H9 (cell line): Measurements from ENCODE around the gene CLCN2. TPM values are rescaled to one million over a fixed set of nuclear protein-coding genes. Genes with fewer than 3 reads are reported as not detected.

ENCODE experiments used
- DNase-seq: peaks from one replicate; pipeline ENCODE4 v3.0.0-alpha.2; 2017
- H2AFZ ChIP-seq: one replicate; pipeline ENCODE4 v1.6.1; 2013; ENCODE audit warnings: mild to moderate bottlenecking, low read length, control low read depth, moderate library complexity
- H2AK5ac ChIP-seq: 2 replicates; pipeline ENCODE4 v1.6.1; 2013; ENCODE audit warnings: low read length, control low read depth, mixed read lengths; ENCODE audit not compliant: insufficient read length
- H2BK120ac ChIP-seq: one replicate; pipeline ENCODE4 v1.6.1; 2013; ENCODE audit warnings: low read depth, mild to moderate bottlenecking, low read length, control low read depth, inconsistent platforms; ENCODE audit not compliant: poor library complexity, severe bottlenecking
- H2BK12ac ChIP-seq: 2 replicates; pipeline ENCODE4 v1.6.1; 2013; ENCODE audit warnings: low read length, control low read depth, mixed read lengths, low read depth; ENCODE audit not compliant: insufficient read length
- H2BK15ac ChIP-seq: 2 replicates; pipeline ENCODE4 v1.6.1; 2013; ENCODE audit warnings: low read depth, low read length, control low read depth
- H2BK20ac ChIP-seq: one replicate; pipeline ENCODE4 v1.6.1; 2013; ENCODE audit warnings: low read depth, mild to moderate bottlenecking, low read length, control low read depth, inconsistent platforms; ENCODE audit not compliant: poor library complexity, severe bottlenecking
- H2BK5ac ChIP-seq: 2 replicates; pipeline ENCODE4 v1.6.1; 2013; ENCODE audit warnings: low read length, control low read depth, mixed read lengths; ENCODE audit not compliant: insufficient read length
- H3K14ac ChIP-seq: 2 replicates; pipeline ENCODE4 v1.6.1; 2013; ENCODE audit warnings: low read length, control low read depth; ENCODE audit not compliant: insufficient read depth
- H3K18ac ChIP-seq: 2 replicates; pipeline ENCODE4 v1.6.1; 2013; ENCODE audit warnings: low read depth, mild to moderate bottlenecking, mixed read lengths, low read length, control low read depth; ENCODE audit not compliant: insufficient read length
- H3K23ac ChIP-seq: 2 replicates; pipeline ENCODE4 v1.6.1; 2013; ENCODE audit warnings: low read length, control low read depth, mixed read lengths, low read depth; ENCODE audit not compliant: insufficient read length
- H3K23me2 ChIP-seq: 2 replicates; pipeline ENCODE4 v1.6.1; 2013; ENCODE audit warnings: low read depth, mild to moderate bottlenecking, mixed read lengths, low read length, control low read depth; ENCODE audit not compliant: insufficient read length, poor library complexity, severe bottlenecking
- H3K27ac ChIP-seq: 2 replicates; pipeline ENCODE4 v1.5.1; 2013; ENCODE audit warnings: low read length, control low read depth, mixed read lengths, low read depth; ENCODE audit not compliant: insufficient read length
- H3K27me3 ChIP-seq: 2 replicates; pipeline ENCODE4 v1.6.1; 2013; ENCODE audit warnings: low read length, control low read depth, inconsistent platforms; ENCODE audit not compliant: insufficient read depth
- H3K4ac ChIP-seq: 2 replicates; pipeline ENCODE4 v1.6.1; 2013; ENCODE audit warnings: low read depth, mild to moderate bottlenecking, control low read depth, inconsistent platforms, low read length, moderate library complexity
- H3K4me1 ChIP-seq: 2 replicates; pipeline ENCODE4 v1.6.1; 2013; ENCODE audit warnings: low read length, control low read depth, inconsistent platforms; ENCODE audit not compliant: insufficient read depth
- H3K4me2 ChIP-seq: 2 replicates; pipeline ENCODE4 v1.6.1; 2013; ENCODE audit warnings: low read length, control low read depth, mixed read lengths; ENCODE audit not compliant: insufficient read length, insufficient read depth
- H3K56ac ChIP-seq: 2 replicates; pipeline ENCODE4 v1.6.1; 2013; ENCODE audit warnings: low read depth, mild to moderate bottlenecking, mixed read lengths, low read length, control low read depth; ENCODE audit not compliant: insufficient read length
- H3K79me1 ChIP-seq: 2 replicates; pipeline ENCODE4 v1.6.1; 2013; ENCODE audit warnings: low read depth, mild to moderate bottlenecking, moderate library complexity, low read length, control low read depth, inconsistent platforms; ENCODE audit not compliant: insufficient read depth, poor library complexity, severe bottlenecking
- H3K79me2 ChIP-seq: 2 replicates; pipeline ENCODE4 v1.6.1; 2013; ENCODE audit warnings: low read length, control low read depth, inconsistent platforms; ENCODE audit not compliant: insufficient read depth
- H3K9ac ChIP-seq: 2 replicates; pipeline ENCODE4 v1.6.1; 2013; ENCODE audit warnings: low read length, control low read depth, mixed read lengths; ENCODE audit not compliant: insufficient read length; ENCODE audit errors: extremely low read depth
- H3K9me3 ChIP-seq: one replicate; pipeline ENCODE4 v1.6.1; 2013; ENCODE audit warnings: low read depth, low read length, inconsistent platforms; ENCODE audit not compliant: control insufficient read depth
- H3T11ph ChIP-seq: one replicate; pipeline ENCODE4 v1.6.1; 2013; ENCODE audit warnings: mild to moderate bottlenecking, low read length, control low read depth, inconsistent platforms
- H4K20me1 ChIP-seq: one replicate; pipeline ENCODE4 v1.6.1; 2013; ENCODE audit not compliant: control insufficient read depth, insufficient read length, insufficient read depth
- H4K5ac ChIP-seq: 2 replicates; pipeline ENCODE4 v1.6.1; 2013; ENCODE audit warnings: low read depth, mild to moderate bottlenecking, mixed read lengths, low read length, control low read depth; ENCODE audit not compliant: insufficient read length
- H4K8ac ChIP-seq: replicated peaks from 2 replicates; pipeline ENCODE4 v1.6.1; 2013; ENCODE audit warnings: low read length, control low read depth, mixed read lengths, low read depth; ENCODE audit not compliant: insufficient read length
- H4K91ac ChIP-seq: 2 replicates; pipeline ENCODE4 v1.6.1; 2013; ENCODE audit warnings: low read depth, mild to moderate bottlenecking, moderate library complexity, mixed read lengths, low read length, control low read depth; ENCODE audit not compliant: insufficient read length
- H3K27ac Mint-ChIP-seq, 3 experiments: 2 replicates in 2 of 3; 3 replicates in 1 of 3; pipeline ENCODE4 v1.8.0; 2020 to 2021; ENCODE audit warnings: mixed read lengths in 3 of 3, mild to moderate bottlenecking in 1 of 3, moderate library complexity in 1 of 3
- H3K27me3 Mint-ChIP-seq: 2 replicates; pipeline ENCODE4 v1.8.0; 2021; ENCODE audit warnings: low read depth, mild to moderate bottlenecking, moderate library complexity, mixed read lengths
- H3K36me3 Mint-ChIP-seq, 3 experiments: 2 replicates in 2 of 3; 3 replicates in 1 of 3; pipeline ENCODE4 v1.8.0; 2020 to 2021; ENCODE audit warnings: low read depth in 3 of 3, mixed read lengths in 3 of 3; ENCODE audit not compliant: insufficient read depth in 1 of 3
- H3K4me1 Mint-ChIP-seq, 2 experiments: 2 replicates each; pipeline ENCODE4 v1.8.0; 2020; ENCODE audit warnings: mixed read lengths in 2 of 2
- H3K4me3 Mint-ChIP-seq, 2 experiments: 2 replicates in 1 of 2; 3 replicates in 1 of 2; pipeline ENCODE4 v1.8.0; 2020 to 2021; ENCODE audit warnings: mild to moderate bottlenecking in 2 of 2, mixed read lengths in 2 of 2, moderate library complexity in 1 of 2
- H3K9me3 Mint-ChIP-seq, 2 experiments: 2 replicates in 1 of 2; 3 replicates in 1 of 2; pipeline ENCODE4 v1.8.0; 2020; ENCODE audit warnings: mild to moderate bottlenecking in 2 of 2, mixed read lengths in 2 of 2, moderate library complexity in 1 of 2
- CTCF ChIP-seq: fragments of 200-600 bp; sonication (generic); conservative IDR thresholded peaks from 3 replicates; pipeline ENCODE4 v1.8.0; 2021; ENCODE audit warnings: antibody characterized with exemption, mild to moderate bottlenecking
- WGBS: extraction: QIAGEN DNeasy Blood & Tissue Kit; methylation state at CpG from one replicate; pipeline ENCODE4 v1.1.7; 2013; ENCODE audit warnings: missing lambda C conversion rate, low lambda C conversion rate, mixed read lengths; ENCODE audit not compliant: insufficient read length; ENCODE audit errors: extremely low coverage; 5-methylcytosine and 5-hydroxymethylcytosine counted together
- total RNA-seq: library from RNA; stranded (reverse); gene quantifications from 2 replicates; pipeline ENCODE4 v1.2.1, GENCODE V29; 2021

The CLCN2 gene
- total RNA-seq, 1 experiment from 2014 or later: 17.2 TPM

- no peak within 1 kb of the TSS for H3K23ac ChIP-seq
- DNase-seq: no peak
- H4K91ac ChIP-seq: no peak within 1 kb of the TSS
- no peak within 1 kb of the TSS for H2AFZ ChIP-seq
- H2BK15ac ChIP-seq: no peak within 1 kb of the TSS
- H3K23me2 ChIP-seq: peaks cover 9% of the 10 kb centered on the region
- TF ChIP-seq CTCF: no peak
- no peak within 1 kb of the TSS for H3K14ac ChIP-seq
- no peak within 1 kb of the TSS for H3K4ac ChIP-seq
- no peak within 1 kb of the TSS for H3K27ac ChIP-seq
- no peak within 1 kb of the TSS for H2BK12ac ChIP-seq
- no peak within 1 kb of the TSS for H3K56ac ChIP-seq
- H2BK5ac ChIP-seq: no peak within 1 kb of the TSS
- H3K4me1 Mint-ChIP-seq: peaks cover 38 to 39% of the 10 kb centered on the region in 2 experiments
- H3K79me2 ChIP-seq: no peaks in the 10 kb centered on the region
- H3K4me3 Mint-ChIP-seq: peak within 1 kb of the TSS; percentile 66 to 83
- H3K79me1 ChIP-seq: no peaks in the 10 kb centered on the region
- H2BK120ac ChIP-seq: no peak within 1 kb of the TSS
- no peak within 1 kb of the TSS; a peak in 1 of 7 replicates for H3K27ac Mint-ChIP-seq
- H3K18ac ChIP-seq: no peak within 1 kb of the TSS
- no peak within 1 kb of the TSS for H2BK20ac ChIP-seq
- peaks cover 33% of the 10 kb centered on the region for H3K27me3 ChIP-seq
- no peak within 1 kb of the TSS for H4K5ac ChIP-seq
- H3K27me3 Mint-ChIP-seq: peaks cover 90% of the 10 kb centered on the region
- H3T11ph ChIP-seq: no peak within 1 kb of the TSS
- H2AK5ac ChIP-seq: no peak within 1 kb of the TSS
- peaks cover 2% of the 10 kb centered on the region for H4K20me1 ChIP-seq
- WGBS: no CpG with 5 or more reads among the region's 71 CpGs
- H3K4me1 ChIP-seq: peaks cover 9% of the 10 kb centered on the region; the same call in 1 of the 2 replicates
- H3K9me3 Mint-ChIP-seq: peaks cover 0 to 3% of the 10 kb centered on the region in 2 experiments; a peak in 2 of 5 replicates
- H3K9me3 ChIP-seq: no peaks in the 10 kb centered on the region
- H4K8ac ChIP-seq: no peak within 1 kb of the TSS
- H3K4me2 ChIP-seq: peak within 1 kb of the TSS; percentile 80
- H3K36me3 Mint-ChIP-seq: no peaks in the 10 kb centered on the region
- no peak within 1 kb of the TSS for H3K9ac ChIP-seq
Measured at GRCh38 chr3:184379358-184380184, 18.2 kb upstream of the CLCN2 start, which contains the start of gene CHRD. Gene CHRD, plus strand, starts transcription at chr3:184380054. Its CDS starts 265 bp downstream, at chr3:184380319.
